ENCODE results near the gene KSR2.

GRCh38 chr12:117599849-117600248 is 368.9 kb downstream of the KSR2 start:
- TF ChIP-seq CTCF (conservative IDR thresholded peaks at IDR 0.05; ENCODE audit: low read depth, low read length): no peak
- no peak for TF ChIP-seq USF2 (IDR thresholded peaks at IDR 0.05; ENCODE audit: low read depth, low read length)
- no peak for TF ChIP-seq RFX5 (IDR thresholded peaks at IDR 0.05; ENCODE audit: low read depth, low read length)
- TF ChIP-seq CEBPB (IDR thresholded peaks at IDR 0.05; ENCODE audit: low read depth, low read length): no peak
- no peak for TF ChIP-seq MXI1 (IDR thresholded peaks at IDR 0.05; ENCODE audit: borderline replicate concordance, low read depth, low read length)
- TF ChIP-seq RCOR1 (IDR thresholded peaks at IDR 0.05; ENCODE audit: insufficient replicate concordance, low read length): no peak
- no peak for TF ChIP-seq RAD21 (IDR thresholded peaks at IDR 0.05; ENCODE audit: low read length)
- no peak for TF ChIP-seq MAZ (IDR thresholded peaks at IDR 0.05; ENCODE audit: borderline replicate concordance, low read depth, low read length)
- TF ChIP-seq POLR2A (IDR thresholded peaks at IDR 0.05; ENCODE audit: low read depth, low read length): no peak

Measured in IMR-90 (cell line).